Astrocyte of the cerebellum (primary cell): ENCODE results near the gene AGXT.

Source experiments
- DNase-seq: peaks from one replicate; pipeline ENCODE4 v3.0.0-alpha.2; 2011; ENCODE audit warnings: low read depth
- H3K4me3 ChIP-seq: 2 replicates; pipeline ENCODE4 v1.5.1; 2011; ENCODE audit warnings: mild to moderate bottlenecking, low read depth, low read length, moderate library complexity
- CTCF ChIP-seq: IDR thresholded peaks from 2 replicates; pipeline ENCODE4 v1.5.1; 2012; ENCODE audit warnings: low read length, low read depth, moderate library complexity, mild to moderate bottlenecking; ENCODE audit errors: missing control alignments
- in situ Hi-C: cut with HindIII; loops from 2 replicates; pipeline ENCODE4 v1.10.0; 2017; ENCODE audit warnings: low sequenced_read_pairs

AGXT gene

DNA sequence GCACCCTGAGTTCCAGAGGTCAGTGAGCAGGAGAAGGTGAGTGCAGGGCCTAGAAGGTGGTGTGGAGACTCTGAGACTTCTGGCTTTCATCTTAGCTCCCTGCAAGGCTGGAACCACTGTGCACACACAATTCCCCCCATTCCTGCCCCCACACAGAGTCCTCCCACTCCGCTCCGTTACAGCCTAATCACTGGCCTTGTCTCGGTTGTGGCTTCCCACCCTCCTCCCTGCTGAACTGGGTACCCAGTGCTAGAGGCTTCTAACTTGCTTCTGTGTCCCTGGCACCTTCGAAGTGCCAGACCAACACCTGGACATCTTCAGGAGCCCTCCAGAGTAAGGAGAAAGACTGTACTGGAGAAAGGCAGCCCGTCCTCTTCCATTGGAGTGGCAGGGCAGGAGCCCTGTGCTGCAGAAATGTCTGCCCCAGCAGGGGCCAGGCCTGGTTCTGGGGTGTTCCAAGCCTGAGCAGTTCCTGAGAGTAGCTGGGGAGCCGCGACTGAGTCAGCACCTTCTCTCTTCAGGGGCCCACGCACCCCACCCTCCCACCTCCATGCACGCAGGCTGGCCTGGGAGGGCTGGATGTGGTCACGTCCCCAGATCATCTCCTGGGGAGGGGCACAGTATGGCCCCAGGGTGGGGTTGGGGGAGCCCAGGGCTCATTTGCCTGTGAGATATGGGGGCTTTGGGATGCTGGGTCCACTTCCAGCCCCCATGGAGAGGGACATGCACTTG is 60.9 kb downstream of the AGXT start:
- no peak overlapping the region for H3K4me3 ChIP-seq
- in situ Hi-C loops = loop anchor here (25.0 kb wide), 1 partner anchor 158 kb away; no protein-coding TSS in a partner anchor
- TF ChIP-seq CTCF = no peak
- no peak for DNase-seq
